Sigmoid colon (tissue), 4 donors: ENCODE results near the gene DCAF4.

Source experiments
- EP300 ChIP-seq, 4 donors: sonication (generic); formaldehyde crosslinking; IDR thresholded peaks; one replicate each; pipeline ENCODE4 v1.6.1; 2017; ENCODE audit warnings: antibody characterized with exemption in 4 of 4
- POLR2A ChIP-seq, 2 donors: fragments of 450-650 bp; IDR thresholded peaks; one replicate each; pipeline ENCODE4 v1.6.1; 2016; ENCODE audit warnings: antibody characterized with exemption in 2 of 2, mild to moderate bottlenecking in 2 of 2, moderate library complexity in 2 of 2
- POLR2AphosphoS5 ChIP-seq, 4 donors: sonication (generic); formaldehyde crosslinking; IDR thresholded peaks; one replicate each; pipeline ENCODE4 v1.6.1; 2017; ENCODE audit warnings: antibody characterized with exemption in 4 of 4
- TF ChIP-seq, protein P1 (sequence below), 4 experiments: fragments of 450-650 bp in 3 of 4; fragments of 200-600 bp in 1 of 4; IDR thresholded peaks; one replicate each; pipeline ENCODE4 v1.5.1; 2016 to 2019; ENCODE audit warnings: antibody characterized with exemption in 4 of 4, mild to moderate bottlenecking in 3 of 4, moderate library complexity in 2 of 4

DNA sequence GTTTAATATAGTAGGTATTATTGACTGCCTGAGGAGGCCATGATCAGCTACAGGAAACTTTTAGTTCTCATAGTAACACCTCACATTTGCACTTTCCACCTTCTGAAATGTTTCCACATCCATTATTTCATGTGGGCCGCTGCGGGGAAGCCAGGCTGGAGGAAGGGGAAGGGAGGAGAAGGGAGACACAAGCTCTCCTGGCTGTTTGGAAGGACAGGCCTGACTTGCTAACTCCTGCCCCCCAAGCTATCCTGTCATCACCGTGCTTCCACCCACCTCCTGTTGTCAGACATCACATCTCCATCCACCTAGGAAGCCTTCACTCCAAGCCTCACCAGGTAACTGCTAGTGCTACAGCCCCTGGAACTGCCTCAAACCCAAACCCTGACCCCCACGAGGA, 41.9 kb upstream of the DCAF4 start:
- TF ChIP-seq, protein P1, sequence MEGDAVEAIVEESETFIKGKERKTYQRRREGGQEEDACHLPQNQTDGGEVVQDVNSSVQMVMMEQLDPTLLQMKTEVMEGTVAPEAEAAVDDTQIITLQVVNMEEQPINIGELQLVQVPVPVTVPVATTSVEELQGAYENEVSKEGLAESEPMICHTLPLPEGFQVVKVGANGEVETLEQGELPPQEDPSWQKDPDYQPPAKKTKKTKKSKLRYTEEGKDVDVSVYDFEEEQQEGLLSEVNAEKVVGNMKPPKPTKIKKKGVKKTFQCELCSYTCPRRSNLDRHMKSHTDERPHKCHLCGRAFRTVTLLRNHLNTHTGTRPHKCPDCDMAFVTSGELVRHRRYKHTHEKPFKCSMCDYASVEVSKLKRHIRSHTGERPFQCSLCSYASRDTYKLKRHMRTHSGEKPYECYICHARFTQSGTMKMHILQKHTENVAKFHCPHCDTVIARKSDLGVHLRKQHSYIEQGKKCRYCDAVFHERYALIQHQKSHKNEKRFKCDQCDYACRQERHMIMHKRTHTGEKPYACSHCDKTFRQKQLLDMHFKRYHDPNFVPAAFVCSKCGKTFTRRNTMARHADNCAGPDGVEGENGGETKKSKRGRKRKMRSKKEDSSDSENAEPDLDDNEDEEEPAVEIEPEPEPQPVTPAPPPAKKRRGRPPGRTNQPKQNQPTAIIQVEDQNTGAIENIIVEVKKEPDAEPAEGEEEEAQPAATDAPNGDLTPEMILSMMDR (IDR thresholded peaks at IDR 0.05), result no peak
- no peak for TF ChIP-seq POLR2A (IDR thresholded peaks at IDR 0.05)
- TF ChIP-seq EP300 (IDR thresholded peaks at IDR 0.05), result no peak
- no peak for TF ChIP-seq POLR2AphosphoS5 (IDR thresholded peaks at IDR 0.05)
